Testis (tissue), 2 donors: ENCODE measurements around the gene COX11.

ENCODE experiments used
- POLR2A ChIP-seq: fragments of 450-650 bp; IDR thresholded peaks from one replicate; pipeline ENCODE4 v1.6.1; 2017; ENCODE audit warnings: antibody characterized with exemption, mild to moderate bottlenecking, moderate library complexity
- TF ChIP-seq, protein P1 (sequence below), 3 experiments: fragments of 450-650 bp in 2 of 3; fragments of 200-600 bp in 1 of 3; sonication (generic) in 1 of 3; IDR thresholded peaks; one replicate each; pipeline ENCODE4 v1.5.1; 2016 to 2019; ENCODE audit warnings: antibody characterized with exemption in 3 of 3, mild to moderate bottlenecking in 2 of 3, moderate library complexity in 1 of 3

DNA sequence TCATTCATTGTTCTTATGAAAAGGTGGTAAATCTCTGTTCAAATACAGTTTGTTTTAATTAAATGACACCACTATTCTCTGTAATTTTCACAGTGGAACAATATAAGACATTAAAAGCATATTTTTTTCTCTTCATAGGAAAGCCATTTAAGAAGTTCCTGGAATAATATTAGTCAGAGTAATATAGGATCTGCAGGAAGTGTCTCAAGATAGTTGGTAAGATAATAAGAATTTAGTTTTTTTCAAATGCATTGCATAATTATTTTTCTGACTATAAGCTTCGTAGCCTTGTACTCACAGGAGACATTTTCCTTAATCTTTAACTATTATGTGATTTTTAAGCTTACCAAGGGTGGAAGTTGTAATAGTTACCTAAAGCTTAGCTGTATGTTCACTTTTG, 17.0 kb upstream of the COX11 start:
- TF ChIP-seq, protein P1, sequence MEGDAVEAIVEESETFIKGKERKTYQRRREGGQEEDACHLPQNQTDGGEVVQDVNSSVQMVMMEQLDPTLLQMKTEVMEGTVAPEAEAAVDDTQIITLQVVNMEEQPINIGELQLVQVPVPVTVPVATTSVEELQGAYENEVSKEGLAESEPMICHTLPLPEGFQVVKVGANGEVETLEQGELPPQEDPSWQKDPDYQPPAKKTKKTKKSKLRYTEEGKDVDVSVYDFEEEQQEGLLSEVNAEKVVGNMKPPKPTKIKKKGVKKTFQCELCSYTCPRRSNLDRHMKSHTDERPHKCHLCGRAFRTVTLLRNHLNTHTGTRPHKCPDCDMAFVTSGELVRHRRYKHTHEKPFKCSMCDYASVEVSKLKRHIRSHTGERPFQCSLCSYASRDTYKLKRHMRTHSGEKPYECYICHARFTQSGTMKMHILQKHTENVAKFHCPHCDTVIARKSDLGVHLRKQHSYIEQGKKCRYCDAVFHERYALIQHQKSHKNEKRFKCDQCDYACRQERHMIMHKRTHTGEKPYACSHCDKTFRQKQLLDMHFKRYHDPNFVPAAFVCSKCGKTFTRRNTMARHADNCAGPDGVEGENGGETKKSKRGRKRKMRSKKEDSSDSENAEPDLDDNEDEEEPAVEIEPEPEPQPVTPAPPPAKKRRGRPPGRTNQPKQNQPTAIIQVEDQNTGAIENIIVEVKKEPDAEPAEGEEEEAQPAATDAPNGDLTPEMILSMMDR (IDR thresholded peaks at IDR 0.05), result no peak
- no peak for TF ChIP-seq POLR2A
